GM21576 (cell line): ENCODE results near the gene UVRAG.

ENCODE experiments used
- ATAC-seq: cut with Tn5 transposase; IDR thresholded peaks from one replicate; pipeline ENCODE4 v1.9.1; 2021; ENCODE audit warnings: mild to moderate bottlenecking, moderate library complexity; ENCODE audit not compliant: unreplicated experiment

UVRAG gene

DNA sequence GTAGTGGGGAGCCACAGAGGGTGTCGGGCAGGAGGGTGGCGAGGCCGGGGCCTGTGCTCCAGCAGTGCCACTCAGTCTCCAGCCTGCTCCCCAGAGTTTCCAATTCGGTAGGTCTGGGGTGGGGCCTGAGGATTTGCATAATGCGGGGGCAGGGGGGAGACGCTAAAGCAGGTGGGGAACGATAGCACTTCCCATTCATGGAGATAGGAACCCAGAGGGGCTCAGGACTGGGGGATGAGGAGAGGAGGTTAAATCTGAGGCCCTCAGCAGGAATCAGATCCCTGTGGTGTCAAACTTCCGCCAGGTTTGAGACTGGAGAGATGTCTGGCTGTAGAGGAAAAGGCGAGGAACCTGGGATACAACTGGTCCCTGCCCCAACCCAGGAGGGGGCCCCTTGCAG, 361.5 kb downstream of the UVRAG start:
- ATAC-seq: no peak

DNA sequence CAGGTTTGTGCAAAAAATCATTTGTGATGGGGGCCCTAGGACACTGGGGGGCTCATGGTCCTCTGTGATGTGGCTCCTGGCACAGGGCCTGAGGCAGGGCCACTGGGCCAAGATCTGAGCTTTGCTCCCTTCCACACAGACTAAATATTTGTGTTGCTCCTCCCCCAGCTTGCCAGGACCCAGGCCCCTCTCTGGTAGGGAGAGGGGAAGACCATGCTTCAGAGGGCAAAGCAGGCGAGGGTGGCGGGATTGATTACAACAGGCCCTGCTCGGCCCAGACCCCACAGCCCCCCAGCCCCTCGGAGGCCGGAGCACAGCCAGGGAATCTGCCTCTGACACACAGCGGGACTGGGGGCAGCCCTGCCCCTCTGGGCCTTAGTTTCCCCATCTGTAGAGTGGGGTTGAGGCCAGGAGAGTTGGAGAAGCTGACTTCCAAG, 362.3 kb downstream of the UVRAG start:
- no peak for ATAC-seq

DNA sequence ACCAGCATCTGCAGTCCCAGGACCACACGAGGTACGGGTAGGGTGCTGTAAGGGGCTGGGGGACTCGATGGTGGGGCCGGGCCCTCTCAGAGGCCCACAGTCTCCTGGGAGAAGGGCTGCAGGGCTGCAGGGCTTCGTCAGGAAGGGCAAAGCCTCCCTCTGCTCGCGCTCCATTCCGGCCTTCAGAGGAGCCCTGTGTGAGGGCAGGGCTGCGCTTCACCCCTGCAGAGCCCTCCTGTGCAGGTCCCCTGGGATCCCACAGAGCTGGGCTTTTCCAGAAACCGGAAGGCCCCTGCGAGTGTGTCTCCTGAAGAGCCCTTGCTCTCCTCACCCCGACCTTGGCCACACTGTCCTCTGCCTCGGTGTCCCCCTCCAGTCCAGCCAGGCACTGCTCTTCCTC, 364.1 kb downstream of the UVRAG start:
- ATAC-seq: no peak

DNA sequence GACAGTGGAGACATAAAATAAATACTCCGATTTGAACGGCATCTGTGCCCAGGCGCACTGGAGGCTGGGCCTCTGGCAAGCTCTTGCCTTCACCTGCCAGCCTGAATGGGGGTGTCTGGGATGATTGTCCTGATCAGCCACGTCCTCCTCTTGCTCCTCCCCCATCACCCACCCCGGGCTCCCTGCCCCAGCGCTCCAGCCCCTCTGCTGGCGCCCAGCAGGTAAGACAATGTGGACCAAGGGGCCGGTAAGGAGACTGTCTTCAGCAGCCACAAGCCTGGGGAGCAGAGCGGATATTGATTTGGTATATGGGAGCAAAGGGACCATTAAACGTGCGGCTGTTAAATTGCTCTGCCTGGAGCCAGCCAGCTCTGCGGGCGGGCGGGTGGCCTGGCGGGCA, 366.4 kb downstream of the UVRAG start:
- no peak for ATAC-seq

DNA sequence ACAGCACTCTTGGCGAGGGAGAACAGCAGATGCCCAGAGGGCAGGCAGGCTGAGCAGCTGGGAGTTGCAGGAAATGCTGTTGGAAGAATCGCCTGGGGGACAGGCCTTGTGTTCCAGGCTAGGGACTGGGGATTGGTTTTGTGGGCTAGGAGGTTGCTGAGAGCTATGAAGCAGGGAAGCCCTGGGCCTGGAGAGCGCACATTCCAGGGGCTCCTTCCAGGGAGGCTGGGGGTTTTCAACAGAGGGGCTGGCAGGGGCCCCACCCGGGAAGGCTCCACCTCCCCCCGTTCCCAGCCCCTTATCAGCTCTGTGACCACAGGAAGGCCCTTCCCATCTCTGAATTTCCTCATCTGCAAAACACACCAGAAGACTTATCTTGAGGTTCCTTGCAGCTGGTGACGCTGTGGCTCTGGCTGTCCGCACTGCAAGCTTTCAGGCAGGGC, 369.6 kb downstream of the UVRAG start:
- no peak for ATAC-seq

DNA sequence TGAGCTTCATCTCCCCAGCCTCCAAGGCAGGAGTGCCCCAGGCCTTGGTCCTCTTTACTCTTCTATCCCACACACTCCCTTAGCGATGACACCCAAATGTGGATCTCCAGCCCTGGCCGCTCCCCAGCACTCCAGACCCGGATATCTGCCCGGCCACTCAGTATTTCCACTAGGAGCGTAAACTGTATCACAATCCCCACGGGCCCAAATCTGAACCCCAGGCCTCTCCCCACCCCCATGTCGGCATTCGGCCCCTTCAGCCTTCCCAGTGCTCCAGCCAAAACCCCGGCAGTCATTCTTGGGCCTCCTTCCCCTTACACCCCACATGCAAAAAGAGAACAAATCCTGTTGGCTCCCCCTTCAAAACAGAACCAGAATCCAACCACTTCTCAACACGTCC, 370.5 kb downstream of the UVRAG start:
- no peak for ATAC-seq

DNA sequence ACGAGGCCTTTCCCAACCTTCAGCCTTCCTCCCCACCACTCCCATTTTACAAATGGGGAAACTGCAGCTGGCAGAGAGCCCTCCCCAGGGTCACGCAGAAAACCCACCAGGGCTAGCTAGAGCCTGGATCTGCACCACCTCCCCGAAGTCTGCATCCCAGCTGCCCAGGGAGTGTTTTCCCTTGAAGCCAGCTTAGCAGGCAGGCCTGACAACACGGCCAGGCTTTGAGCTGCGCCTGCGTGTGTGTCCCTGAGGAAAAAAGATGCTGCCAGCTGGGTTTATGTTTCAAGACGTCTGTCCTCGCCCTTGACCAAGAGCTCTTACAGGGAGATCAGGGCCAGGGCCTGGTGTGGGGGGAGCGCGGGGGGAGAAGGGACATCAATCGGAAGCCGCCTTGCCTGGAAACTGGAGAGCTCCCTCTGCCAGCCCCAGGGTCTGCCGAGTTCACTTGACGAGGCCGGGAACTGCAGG, 371.0 kb downstream of the UVRAG start:
- no peak for ATAC-seq

DNA sequence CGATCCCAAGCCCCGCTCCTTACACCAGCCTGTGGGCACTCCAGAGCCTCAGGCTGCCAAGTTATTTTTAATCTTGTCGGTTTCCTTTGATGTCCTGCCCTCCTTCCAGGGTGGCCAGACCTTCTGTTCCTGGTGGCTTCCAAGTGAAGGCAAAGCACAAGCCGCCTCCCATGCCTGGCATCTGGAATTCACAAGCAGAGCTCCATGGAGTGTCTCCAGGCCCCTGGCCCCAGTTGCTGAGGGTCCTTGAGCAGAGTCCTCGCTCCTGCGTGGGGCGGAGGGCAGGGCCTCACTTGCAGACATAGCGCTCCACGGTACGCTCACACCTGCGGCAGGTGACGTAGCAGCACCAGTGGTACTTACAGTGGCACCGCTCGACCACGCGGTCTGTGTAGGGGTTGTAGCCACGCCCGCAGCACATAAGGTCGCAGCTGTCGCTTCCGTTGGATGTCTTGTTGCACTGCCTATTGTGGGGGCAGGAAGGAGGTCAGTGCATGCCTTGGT, 371.8 kb downstream of the UVRAG start:
- no peak for ATAC-seq

DNA sequence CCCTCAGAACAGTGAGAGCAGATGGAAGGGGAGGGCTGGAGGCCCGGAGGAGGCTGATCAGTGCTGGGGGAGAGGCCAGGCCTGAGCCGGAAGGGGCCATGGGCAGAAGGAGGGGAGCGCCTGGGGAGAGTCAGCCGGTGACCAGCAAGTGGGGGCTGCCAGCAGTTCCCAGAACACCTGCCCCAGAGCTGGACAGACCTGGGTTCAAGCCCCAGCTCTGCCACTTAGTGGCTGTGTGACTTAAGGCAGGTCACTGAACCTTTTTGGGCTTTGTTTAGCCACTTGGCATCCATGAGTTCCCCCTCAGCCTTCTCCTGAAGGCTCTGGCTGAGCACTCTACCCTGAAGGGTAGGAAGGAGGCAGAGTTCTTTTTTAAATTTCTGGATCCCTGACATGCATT, 373.9 kb downstream of the UVRAG start:
- ATAC-seq: no peak

DNA sequence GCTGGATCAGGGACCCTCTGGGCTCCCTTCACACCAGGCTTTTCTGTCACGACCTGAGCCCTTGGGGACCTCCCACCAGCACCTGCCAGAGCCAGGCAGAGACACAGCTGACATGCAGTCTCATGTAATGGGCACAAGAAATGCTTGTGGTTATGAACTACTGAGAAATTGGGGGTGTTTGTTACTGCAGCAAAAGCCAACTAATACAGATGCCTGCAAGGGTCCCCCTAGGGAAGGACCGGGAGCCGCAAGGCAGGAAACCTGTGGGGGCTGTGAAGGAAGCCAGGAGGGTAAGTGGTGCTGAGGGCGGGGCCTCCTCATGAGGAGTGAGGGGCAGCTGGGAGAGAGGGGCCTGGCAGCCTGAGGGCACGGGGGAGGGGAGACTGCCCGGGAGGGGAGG, 374.7 kb downstream of the UVRAG start:
- no peak for ATAC-seq

DNA sequence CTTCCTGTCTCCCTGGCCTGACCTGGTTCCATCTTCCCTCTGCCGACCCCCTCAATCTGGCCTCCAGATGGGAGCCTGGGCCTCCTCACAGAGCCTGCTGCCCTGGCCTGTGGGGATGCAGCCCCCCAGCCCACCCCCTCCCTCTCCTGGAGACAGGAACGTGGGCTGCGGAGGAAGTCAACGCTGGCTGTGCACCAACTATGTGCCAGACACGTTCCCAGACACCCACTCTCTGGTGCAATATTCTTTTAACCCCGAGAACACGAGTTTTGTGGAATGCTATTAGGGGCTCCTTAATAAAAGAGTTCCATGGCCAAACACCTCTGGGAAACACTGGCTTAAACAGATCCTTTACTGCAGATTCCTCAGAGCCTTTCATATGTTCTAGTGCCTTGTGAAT, 375.4 kb downstream of the UVRAG start:
- no peak for ATAC-seq
